HepG2 (cell line): Measurements from ENCODE around the gene RPL34. TPM values are rescaled to one million over a fixed set of nuclear protein-coding genes. Genes with fewer than 3 reads are reported as not detected.
A peak's percentile ranks its signal among the peaks of the same experiment; 100 is the strongest.

Source experiments
- CAMTA2 ChIP-seq: sonication (generic); formaldehyde crosslinking; IDR thresholded peaks from 2 replicates; pipeline ENCODE4 v1.4.0; 2020; ENCODE audit warnings: mild to moderate bottlenecking, missing genetic modification reagents, borderline replicate concordance
- HES4 ChIP-seq: sonication (generic); formaldehyde crosslinking; IDR thresholded peaks from 2 replicates; pipeline ENCODE4 v1.9.0; 2021; ENCODE audit warnings: mild to moderate bottlenecking, missing genetic modification reagents, borderline replicate concordance
- HNRNPUL1 ChIP-seq: fragments of 200-400 bp; formaldehyde crosslinking; IDR thresholded peaks from 2 replicates; pipeline ENCODE4 v1.6.1; 2017; ENCODE audit warnings: low read depth, mild to moderate bottlenecking, low read length, moderate library complexity
- MATR3 ChIP-seq: sonication (generic); formaldehyde crosslinking; IDR thresholded peaks from 2 replicates; pipeline ENCODE4 v1.4.0; 2020; ENCODE audit warnings: missing genetic modification reagents
- MIER3 ChIP-seq: IDR thresholded peaks from 2 replicates; pipeline ENCODE4 v1.6.1; 2016; ENCODE audit warnings: missing compliant biosample characterization, borderline replicate concordance
- RARG ChIP-seq: sonication (generic); formaldehyde crosslinking; IDR thresholded peaks from 2 replicates; pipeline ENCODE4 v1.4.0; 2020; ENCODE audit warnings: low read depth, mild to moderate bottlenecking, missing genetic modification reagents
- RBM22 ChIP-seq: fragments of 200-400 bp; formaldehyde crosslinking; optimal IDR thresholded peaks from 2 replicates; pipeline ENCODE3; 2017; ENCODE audit warnings: mild to moderate bottlenecking, low read length, moderate library complexity
- SMC3 ChIP-seq: IDR thresholded peaks from 2 replicates; pipeline ENCODE4 v1.6.1; 2011; ENCODE audit warnings: low read length, improper control_type of control experiment
- ZKSCAN1 ChIP-seq: fragments of 150-350 bp; IDR thresholded peaks from 2 replicates; pipeline ENCODE4 v1.6.1; 2014; ENCODE audit warnings: low read length
- ZNF260 ChIP-seq: sonication (generic); formaldehyde crosslinking; IDR thresholded peaks from 2 replicates; pipeline ENCODE4 v1.4.0; 2020; ENCODE audit warnings: missing genetic modification reagents, low read depth, mild to moderate bottlenecking, borderline replicate concordance
- ZNF567 ChIP-seq: sonication (generic); formaldehyde crosslinking; IDR thresholded peaks from 2 replicates; pipeline ENCODE4 v1.8.1; 2023; ENCODE audit warnings: mild to moderate bottlenecking, missing genetic modification reagents, borderline replicate concordance
- ZSCAN12 ChIP-seq: sonication (generic); formaldehyde crosslinking; IDR thresholded peaks from 2 replicates; pipeline ENCODE4 v1.9.0; 2021; ENCODE audit warnings: mild to moderate bottlenecking, missing genetic modification reagents
- polyA plus RNA-seq, 8 experiments: library from polyadenylated mRNA; depleted of rRNA in 3 of 8; stranded (reverse) in 7 of 8; unstranded in 1 of 8; fragments of >200 nt; fragmentation: Illumina TruSeq in 4 of 8; extraction: Trizol in 4 of 8; gene quantifications; 2 replicates each; pipeline versions ENCODE4 v1.2.1 to v1.2.3, GENCODE V29; 2011 to 2016; ENCODE audit warnings: low read depth in 4 of 8, missing spikeins in 1 of 8, mixed read lengths in 1 of 8; ENCODE audit not compliant: insufficient read depth in 1 of 8
- total RNA-seq, 5 experiments: library from RNA; depleted of rRNA; stranded (reverse); fragments of >200 nt; fragmentation: Illumina TruSeq; extraction: Trizol; gene quantifications; 2 replicates each; pipeline ENCODE4 v1.2.3, GENCODE V29; 2016; ENCODE audit warnings: low read depth in 1 of 5
- TF ChIP-seq, protein P1 (sequence below): sonication (generic); formaldehyde crosslinking; IDR thresholded peaks from 2 replicates; pipeline ENCODE4 v1.5.1; 2020; ENCODE audit warnings: mild to moderate bottlenecking, moderate library complexity, missing genetic modification reagents
- TF ChIP-seq, protein P2 (sequence below): sonication (generic); formaldehyde crosslinking; IDR thresholded peaks from 2 replicates; pipeline ENCODE4 v1.5.1; 2020; ENCODE audit warnings: mild to moderate bottlenecking, missing genetic modification reagents, borderline replicate concordance
- TF ChIP-seq, protein P3 (sequence below): sonication (generic); formaldehyde crosslinking; IDR thresholded peaks from 2 replicates; pipeline ENCODE4 v1.4.0; 2020; ENCODE audit warnings: missing genetic modification reagents
- TF ChIP-seq, protein P4 (sequence below), 2 experiments: sonication (generic) in 1 of 2; formaldehyde crosslinking in 1 of 2; IDR thresholded peaks; 2 replicates each; pipeline versions ENCODE4 v1.4.0 to v1.6.1; 2016 to 2020; ENCODE audit warnings: borderline replicate concordance in 1 of 2, low read depth in 1 of 2, mild to moderate bottlenecking in 1 of 2, missing genetic modification reagents in 1 of 2
- TF ChIP-seq, protein P5 (sequence below): fragments of 450-650 bp; IDR thresholded peaks from 2 replicates; pipeline ENCODE4 v1.6.1; 2016

The RPL34 gene
- total and polyA plus RNA-seq, 2 of the 13 experiments (the other 11 are each of a cell fraction or from before 2014, with no cell fraction given) = 2,235 to 3,985 TPM

DNA sequence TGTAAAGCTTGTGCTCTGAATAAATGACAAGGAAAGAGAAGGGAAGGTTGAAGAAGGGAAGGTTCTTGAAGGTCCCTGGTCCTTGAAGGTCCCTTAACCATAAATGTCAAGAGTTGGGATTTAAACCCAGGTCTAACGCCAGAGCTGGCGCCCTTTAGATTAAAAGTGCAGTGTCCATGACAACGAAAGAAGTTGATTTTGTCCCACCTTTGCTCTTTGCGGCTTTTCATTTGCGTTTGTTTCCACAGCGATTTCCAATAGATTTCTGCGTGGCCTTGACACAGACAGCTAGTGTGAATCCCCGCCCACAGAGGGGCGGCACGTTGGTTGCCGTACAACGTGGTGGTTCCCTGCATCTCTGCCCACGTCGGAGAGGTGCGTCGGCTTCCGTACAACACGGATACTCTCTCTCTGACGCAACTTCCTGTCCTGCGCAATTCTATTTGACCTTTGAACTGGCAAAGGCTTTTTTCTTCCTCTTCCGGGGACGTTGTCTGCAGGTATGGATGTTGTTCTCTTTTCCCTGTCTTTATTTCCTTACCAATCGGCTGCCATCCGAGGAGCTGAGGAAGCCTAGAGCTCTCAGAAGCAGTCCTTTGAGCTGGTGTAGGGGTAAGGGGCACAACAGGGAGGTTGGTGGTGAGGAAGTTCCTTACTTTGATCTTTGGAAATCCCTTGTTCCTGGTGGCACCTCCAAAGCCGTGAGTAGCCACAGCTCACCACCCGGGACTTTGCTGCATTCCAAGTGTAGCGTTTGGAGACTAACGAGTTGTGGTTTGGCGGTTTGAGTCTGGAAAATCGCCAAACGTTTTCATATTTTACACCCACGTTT lies at the start of gene RPL34 (continued):
- peak; percentile 83 for TF ChIP-seq MIER3 (CRISPR knock-in tag)
- TF ChIP-seq CAMTA2 (CRISPR knock-in tag) = no peak
- TF ChIP-seq, protein P1, sequence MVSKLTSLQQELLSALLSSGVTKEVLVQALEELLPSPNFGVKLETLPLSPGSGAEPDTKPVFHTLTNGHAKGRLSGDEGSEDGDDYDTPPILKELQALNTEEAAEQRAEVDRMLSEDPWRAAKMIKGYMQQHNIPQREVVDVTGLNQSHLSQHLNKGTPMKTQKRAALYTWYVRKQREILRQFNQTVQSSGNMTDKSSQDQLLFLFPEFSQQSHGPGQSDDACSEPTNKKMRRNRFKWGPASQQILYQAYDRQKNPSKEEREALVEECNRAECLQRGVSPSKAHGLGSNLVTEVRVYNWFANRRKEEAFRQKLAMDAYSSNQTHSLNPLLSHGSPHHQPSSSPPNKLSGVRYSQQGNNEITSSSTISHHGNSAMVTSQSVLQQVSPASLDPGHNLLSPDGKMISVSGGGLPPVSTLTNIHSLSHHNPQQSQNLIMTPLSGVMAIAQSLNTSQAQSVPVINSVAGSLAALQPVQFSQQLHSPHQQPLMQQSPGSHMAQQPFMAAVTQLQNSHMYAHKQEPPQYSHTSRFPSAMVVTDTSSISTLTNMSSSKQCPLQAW (CRISPR knock-in tag) = peak; percentile 78
- TF ChIP-seq HES4 (CRISPR knock-in tag) = no peak
- TF ChIP-seq, protein P2, sequence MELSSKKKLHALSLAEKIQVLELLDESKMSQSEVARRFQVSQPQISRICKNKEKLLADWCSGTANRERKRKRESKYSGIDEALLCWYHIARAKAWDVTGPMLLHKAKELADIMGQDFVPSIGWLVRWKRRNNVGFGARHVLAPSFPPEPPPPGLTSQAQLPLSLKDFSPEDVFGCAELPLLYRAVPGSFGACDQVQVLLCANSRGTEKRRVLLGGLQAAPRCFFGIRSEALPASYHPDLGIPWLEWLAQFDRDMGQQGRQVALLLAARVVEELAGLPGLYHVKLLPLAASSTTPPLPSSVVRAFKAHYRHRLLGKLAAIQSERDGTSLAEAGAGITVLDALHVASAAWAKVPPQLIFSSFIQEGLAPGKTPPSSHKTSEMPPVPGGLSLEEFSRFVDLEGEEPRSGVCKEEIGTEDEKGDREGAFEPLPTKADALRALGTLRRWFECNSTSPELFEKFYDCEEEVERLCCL (CRISPR knock-in tag) = no peak
- TF ChIP-seq ZNF260 (CRISPR knock-in tag) = no peak
- no peak for TF ChIP-seq RBM22
- no peak for TF ChIP-seq MATR3 (CRISPR knock-in tag)
- no peak for TF ChIP-seq HNRNPUL1
- TF ChIP-seq, protein P3, sequence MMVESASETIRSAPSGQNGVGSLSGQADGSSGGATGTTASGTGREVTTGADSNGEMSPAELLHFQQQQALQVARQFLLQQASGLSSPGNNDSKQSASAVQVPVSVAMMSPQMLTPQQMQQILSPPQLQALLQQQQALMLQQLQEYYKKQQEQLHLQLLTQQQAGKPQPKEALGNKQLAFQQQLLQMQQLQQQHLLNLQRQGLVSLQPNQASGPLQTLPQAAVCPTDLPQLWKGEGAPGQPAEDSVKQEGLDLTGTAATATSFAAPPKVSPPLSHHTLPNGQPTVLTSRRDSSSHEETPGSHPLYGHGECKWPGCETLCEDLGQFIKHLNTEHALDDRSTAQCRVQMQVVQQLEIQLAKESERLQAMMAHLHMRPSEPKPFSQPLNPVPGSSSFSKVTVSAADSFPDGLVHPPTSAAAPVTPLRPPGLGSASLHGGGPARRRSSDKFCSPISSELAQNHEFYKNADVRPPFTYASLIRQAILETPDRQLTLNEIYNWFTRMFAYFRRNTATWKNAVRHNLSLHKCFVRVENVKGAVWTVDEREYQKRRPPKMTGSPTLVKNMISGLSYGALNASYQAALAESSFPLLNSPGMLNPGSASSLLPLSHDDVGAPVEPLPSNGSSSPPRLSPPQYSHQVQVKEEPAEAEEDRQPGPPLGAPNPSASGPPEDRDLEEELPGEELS (CRISPR knock-in tag) = no peak
- TF ChIP-seq ZKSCAN1 = peak; percentile 62; the same call in 1 of the 2 replicates
- no peak; the same call in 1 of the 2 replicates for TF ChIP-seq ZSCAN12 (CRISPR knock-in tag)
- no peak for TF ChIP-seq RARG (CRISPR knock-in tag)
- TF ChIP-seq SMC3 = 0 out of 2 replicates have a peak, but pooled peaks have one; percentile 1
- TF ChIP-seq, protein P4, sequence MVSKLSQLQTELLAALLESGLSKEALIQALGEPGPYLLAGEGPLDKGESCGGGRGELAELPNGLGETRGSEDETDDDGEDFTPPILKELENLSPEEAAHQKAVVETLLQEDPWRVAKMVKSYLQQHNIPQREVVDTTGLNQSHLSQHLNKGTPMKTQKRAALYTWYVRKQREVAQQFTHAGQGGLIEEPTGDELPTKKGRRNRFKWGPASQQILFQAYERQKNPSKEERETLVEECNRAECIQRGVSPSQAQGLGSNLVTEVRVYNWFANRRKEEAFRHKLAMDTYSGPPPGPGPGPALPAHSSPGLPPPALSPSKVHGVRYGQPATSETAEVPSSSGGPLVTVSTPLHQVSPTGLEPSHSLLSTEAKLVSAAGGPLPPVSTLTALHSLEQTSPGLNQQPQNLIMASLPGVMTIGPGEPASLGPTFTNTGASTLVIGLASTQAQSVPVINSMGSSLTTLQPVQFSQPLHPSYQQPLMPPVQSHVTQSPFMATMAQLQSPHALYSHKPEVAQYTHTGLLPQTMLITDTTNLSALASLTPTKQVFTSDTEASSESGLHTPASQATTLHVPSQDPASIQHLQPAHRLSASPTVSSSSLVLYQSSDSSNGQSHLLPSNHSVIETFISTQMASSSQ (IDR thresholded peaks at IDR 0.05; ENCODE audit: low read depth) = no peak
- TF ChIP-seq, protein P4 (CRISPR knock-in tag; IDR thresholded peaks at IDR 0.05; ENCODE audit: borderline replicate concordance) = no peak
- peak; percentile 57; the same call in 1 of the 2 replicates for TF ChIP-seq ZNF567 (CRISPR knock-in tag)
- TF ChIP-seq, protein P5, sequence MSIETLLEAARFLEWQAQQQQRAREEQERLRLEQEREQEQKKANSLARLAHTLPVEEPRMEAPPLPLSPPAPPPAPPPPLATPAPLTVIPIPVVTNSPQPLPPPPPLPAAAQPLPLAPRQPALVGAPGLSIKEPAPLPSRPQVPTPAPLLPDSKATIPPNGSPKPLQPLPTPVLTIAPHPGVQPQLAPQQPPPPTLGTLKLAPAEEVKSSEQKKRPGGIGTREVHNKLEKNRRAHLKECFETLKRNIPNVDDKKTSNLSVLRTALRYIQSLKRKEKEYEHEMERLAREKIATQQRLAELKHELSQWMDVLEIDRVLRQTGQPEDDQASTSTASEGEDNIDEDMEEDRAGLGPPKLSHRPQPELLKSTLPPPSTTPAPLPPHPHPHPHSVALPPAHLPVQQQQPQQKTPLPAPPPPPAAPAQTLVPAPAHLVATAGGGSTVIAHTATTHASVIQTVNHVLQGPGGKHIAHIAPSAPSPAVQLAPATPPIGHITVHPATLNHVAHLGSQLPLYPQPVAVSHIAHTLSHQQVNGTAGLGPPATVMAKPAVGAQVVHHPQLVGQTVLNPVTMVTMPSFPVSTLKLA = peak; percentile 76
